Non-pigmented ciliary epithelial cell (primary cell): ENCODE results near the gene COQ10A.

Source experiments
- DNase-seq: peaks from one replicate; pipeline ENCODE4 v3.0.0-alpha.2; 2010; ENCODE audit warnings: low read depth

COQ10A gene

GRCh38 chr12:56266693-56267442, at the start of gene COQ10A:
Gene COQ10A, plus strand, starts transcription at chr12:56266942. Its CDS starts 177 bp downstream, at chr12:56267119.
- DNase-seq = peak; percentile 32

DNA sequence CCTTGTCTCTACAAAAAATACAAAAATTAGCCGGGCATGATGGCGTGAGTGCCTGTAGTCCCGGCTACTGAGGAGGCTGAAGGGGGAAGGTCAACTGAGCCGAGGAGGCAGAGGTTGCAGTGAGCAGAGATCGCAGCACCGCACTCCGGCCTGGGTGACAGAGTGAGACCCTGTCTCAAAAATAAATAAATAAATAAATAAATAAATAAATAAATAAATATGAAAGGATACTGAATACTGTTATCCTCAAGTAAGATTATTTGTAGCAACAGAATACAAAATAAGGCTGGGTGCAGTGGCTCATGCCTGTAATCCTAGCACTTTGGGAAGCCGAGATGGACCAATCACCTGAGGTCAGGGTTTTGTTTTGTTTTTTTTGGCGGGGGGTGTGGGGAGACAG, 46.9 kb upstream of the COQ10A start:
- DNase-seq = no peak

- DNase-seq = no peak
Measured at GRCh38 chr12:56220611-56221231, 46.0 kb upstream of the COQ10A start.

DNA sequence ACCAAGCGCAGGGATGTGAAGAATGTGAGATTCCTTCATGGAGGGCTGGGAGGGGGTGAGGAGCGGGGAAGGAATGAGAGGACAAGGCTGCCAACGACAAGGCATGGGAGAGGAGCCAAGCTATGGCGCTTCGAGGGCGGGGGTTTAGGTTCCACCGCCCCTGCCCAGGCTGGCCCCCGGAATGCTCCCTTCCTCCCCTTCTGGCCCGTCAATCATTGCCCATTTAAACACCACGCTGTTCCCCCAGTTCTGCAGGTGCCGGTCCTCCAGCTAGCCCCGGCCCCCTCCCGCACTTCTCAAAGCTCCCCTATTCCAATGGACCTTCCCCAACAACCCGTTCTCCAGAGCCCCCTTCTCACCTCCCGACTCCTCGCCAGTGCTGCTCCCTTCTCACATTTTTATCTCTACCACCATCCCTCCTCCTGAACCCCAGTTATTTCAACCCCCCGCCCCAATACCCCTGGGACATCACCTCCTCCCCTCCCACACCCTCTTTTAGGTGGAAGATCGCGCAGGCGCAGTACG, 45.4 kb upstream of the COQ10A start:
- DNase-seq = peak; percentile 26

GRCh38 chr12:56221757-56222530, 44.8 kb upstream of the COQ10A start, which contains the start of gene RNF41:
Gene RNF41, minus strand, starts transcription at chr12:56221922. Its CDS starts 7,875 bp downstream, at chr12:56214047.
- DNase-seq = peak; percentile 92

- no peak for DNase-seq
Measured at GRCh38 chr12:56222531-56222895, 44.2 kb upstream of the COQ10A start.

GRCh38 chr12:56223571-56224101, 43.1 kb upstream of the COQ10A start:
- DNase-seq = no peak

- DNase-seq = peak; percentile 82
Measured at GRCh38 chr12:56224102-56224701, 42.5 kb upstream of the COQ10A start, which contains the start of gene NABP2. Gene NABP2, plus strand, starts transcription at chr12:56224342. Its CDS starts 515 bp downstream, at chr12:56224857.

GRCh38 chr12:56224954-56225353, 41.8 kb upstream of the COQ10A start:
- DNase-seq = no peak

GRCh38 chr12:56229082-56229481, 37.7 kb upstream of the COQ10A start:
- DNase-seq = no peak

- no peak for DNase-seq
Measured at GRCh38 chr12:56229916-56230431, 36.8 kb upstream of the COQ10A start, which contains the start of gene SLC39A5. Gene SLC39A5, plus strand, starts transcription at chr12:56230051. Its CDS starts 1,224 bp downstream, at chr12:56231275.

DNA sequence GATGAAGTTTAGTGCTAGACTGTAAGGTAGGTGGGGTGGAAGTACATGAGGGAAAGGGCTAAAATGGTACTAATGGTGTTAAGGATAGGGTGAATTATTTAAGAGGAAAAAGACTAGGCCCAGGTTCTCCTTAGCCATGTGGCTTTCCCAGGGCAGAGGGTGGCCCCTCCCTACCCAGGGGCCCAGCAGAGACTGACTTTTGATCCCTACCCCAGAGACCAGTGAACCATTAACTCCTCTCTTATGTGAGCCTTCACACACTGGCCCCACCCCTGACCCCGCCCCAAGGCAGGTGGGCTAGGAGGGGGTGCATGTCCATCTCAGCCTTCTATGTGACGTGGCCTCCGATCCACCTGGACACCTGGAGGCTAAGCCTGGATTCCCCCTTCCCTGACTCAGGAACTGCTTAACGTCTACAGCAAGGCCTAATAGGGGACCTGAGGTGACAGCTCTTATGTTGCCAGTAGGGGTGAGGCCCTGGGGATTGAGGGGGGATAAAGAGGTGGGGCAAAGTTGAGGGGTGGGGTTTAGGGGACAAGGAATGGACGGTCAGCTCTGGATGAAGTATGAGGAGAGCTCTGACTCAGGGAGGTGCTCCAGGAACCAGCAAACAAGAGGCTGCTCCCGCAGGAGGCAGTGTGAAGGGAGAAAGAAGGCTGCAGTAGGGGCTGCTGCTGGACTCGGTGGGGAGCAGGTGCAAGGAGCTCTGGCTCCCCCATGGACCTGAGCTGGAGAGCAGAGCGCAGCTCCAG, 36.1 kb upstream of the COQ10A start:
- DNase-seq = no peak

GRCh38 chr12:56231184-56231582, 35.6 kb upstream of the COQ10A start:
- DNase-seq = no peak

- no peak for DNase-seq
Measured at GRCh38 chr12:56234746-56235436, 31.9 kb upstream of the COQ10A start.

- DNase-seq = no peak
Measured at GRCh38 chr12:56236091-56236490, 30.7 kb upstream of the COQ10A start.

DNA sequence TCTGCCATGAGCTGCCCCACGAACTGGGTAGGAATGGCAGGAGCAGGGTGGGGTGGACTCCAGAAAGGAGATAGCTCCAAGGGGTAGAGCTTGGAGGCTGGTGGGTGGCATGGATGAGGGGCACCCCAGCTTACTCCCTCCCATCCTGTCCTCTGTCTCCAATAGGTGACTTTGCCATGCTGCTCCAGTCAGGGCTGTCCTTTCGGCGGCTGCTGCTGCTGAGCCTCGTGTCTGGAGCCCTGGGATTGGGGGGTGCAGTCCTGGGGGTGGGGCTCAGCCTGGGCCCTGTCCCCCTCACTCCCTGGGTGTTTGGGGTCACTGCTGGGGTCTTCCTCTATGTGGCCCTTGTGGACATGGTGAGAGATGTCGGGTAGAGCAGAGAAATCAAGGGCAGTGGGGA, 29.8 kb upstream of the COQ10A start:
- no peak for DNase-seq

GRCh38 chr12:56237552-56237951, 29.2 kb upstream of the COQ10A start:
- no peak for DNase-seq

DNA sequence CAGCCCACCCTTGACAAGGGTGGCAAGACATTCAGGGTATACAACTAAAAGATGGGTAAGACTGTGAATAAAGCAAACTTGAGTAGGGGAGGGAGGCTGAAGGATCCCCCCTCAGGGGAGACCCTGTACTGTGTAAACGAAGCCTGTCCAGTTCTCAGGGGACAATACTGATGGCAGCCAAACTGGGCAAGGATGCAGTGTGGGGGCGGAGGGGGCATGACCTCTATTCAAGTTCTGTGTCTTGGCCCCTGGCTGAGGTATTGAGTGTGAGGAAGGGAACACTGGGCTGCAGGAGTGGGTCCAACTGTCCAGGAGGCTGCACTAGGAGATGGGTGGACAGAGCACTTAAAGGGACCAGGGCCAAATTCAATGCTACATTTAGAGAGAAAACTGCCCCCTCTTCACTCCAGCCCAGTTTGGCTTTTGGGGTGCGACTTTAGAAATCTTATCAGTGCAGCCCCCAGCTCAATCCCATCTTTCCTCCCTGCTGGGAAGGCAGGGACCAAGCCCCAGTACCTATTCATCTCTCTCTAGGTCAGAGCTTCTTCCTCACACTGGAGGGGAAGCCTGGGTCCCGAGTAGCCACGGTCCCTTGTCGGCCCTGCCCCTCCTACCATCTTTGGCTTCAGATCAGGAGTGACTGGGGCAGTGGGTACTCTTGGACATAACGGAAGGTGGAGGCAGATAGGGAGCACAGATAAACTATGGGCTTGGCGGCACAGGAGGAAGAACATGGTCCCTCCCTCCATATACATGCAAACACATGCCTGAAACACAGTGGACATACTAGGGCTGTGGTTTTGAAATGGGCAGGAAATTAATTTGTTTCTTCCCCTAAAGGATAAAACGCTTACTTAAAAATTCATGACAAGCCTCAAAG, 25.1 kb upstream of the COQ10A start:
- no peak for DNase-seq

- DNase-seq = no peak
Measured at GRCh38 chr12:56242986-56243385, 23.8 kb upstream of the COQ10A start.
